HCT116 (cell line): ENCODE measurements around the gene LBR. TPM values are rescaled to one million over a fixed set of nuclear protein-coding genes. Genes with fewer than 3 reads are reported as not detected.

Source experiments
- ATAC-seq: fragments of 200-7000 bp; cut with Tn5 transposase; 2 replicates; pipeline ENCODE4 v1.9.1; 2020; ENCODE audit warnings: mild to moderate bottlenecking, moderate library complexity
- BruUV-seq: library from RNA; stranded (reverse); fragments of 400-500 nt; replicated peaks from 2 replicates; lab custom pipeline; 2021; lab: Mats Ljungman, UMichigan
- CTCF ChIA-PET: fragments of 300-600 bp; sonication (Branson Sonifier 250); formaldehyde crosslinking; loops from one replicate; lab custom pipeline; 2021; ENCODE audit warnings: antibody characterized with exemption; lab: Charles Lee
- POLR2A ChIA-PET: fragments of 300-600, 350-600 bp; sonication (Branson Sonifier 250); formaldehyde crosslinking; loops from one replicate; lab custom pipeline; 2021; ENCODE audit warnings: antibody characterized with exemption; lab: Charles Lee
- RAD21 ChIA-PET, 2 experiments: fragments of 300-600 bp; sonication (Branson Sonifier 250); formaldehyde crosslinking; loops; one replicate each; lab custom pipeline; 2023; ENCODE audit warnings: low total read pairs in 2 of 2; ENCODE audit not compliant: uncharacterized antibody in 2 of 2, unreplicated experiment in 2 of 2, low non-redundant PET in 1 of 2; lab: Charles Lee
- DNase-seq: peaks from one replicate; pipeline ENCODE4 v3.0.0-alpha.2; 2010; ENCODE audit warnings: low read depth, low spot score
- H2AFZ ChIP-seq: fragments of 200-600 bp; shearing (Covaris generic), sonication (generic); 2 replicates; pipeline ENCODE4 v1.6.1; 2017; ENCODE audit warnings: low read depth, mixed run types, mixed read lengths, antibody characterized with exemption, low read length; ENCODE audit not compliant: poor library complexity, severe bottlenecking
- H3K27ac ChIP-seq: 2 replicates; pipeline ENCODE4 v1.5.1; 2012; ENCODE audit warnings: low read depth, low read length
- H3K27me3 ChIP-seq: fragments of 200-600 bp; sonication (generic); 2 replicates; pipeline ENCODE4 v1.6.1; 2016; ENCODE audit warnings: mixed run types, low read length, mixed read lengths; ENCODE audit not compliant: insufficient read depth
- H3K36me3 ChIP-seq, 2 experiments: fragments of 200-500 bp in 1 of 2; fragments of 200-600 bp in 1 of 2; sonication (Bioruptor generic) in 1 of 2; sonication (generic) in 1 of 2; 2 replicates each; pipeline versions ENCODE4 v1.5.1 to v1.6.1; 2014 to 2016; ENCODE audit warnings: low read length in 2 of 2, inconsistent platforms in 1 of 2, mixed read lengths in 1 of 2, mixed run types in 1 of 2; ENCODE audit not compliant: insufficient read depth in 2 of 2, control insufficient read depth in 1 of 2
- H3K4me1 ChIP-seq, 2 experiments: fragments of 200-600 bp in 1 of 2; sonication (generic) in 1 of 2; 2 replicates each; pipeline versions ENCODE4 v1.5.1 to v1.6.1; 2012 to 2017; ENCODE audit warnings: low read length in 2 of 2, inconsistent platforms in 1 of 2, mild to moderate bottlenecking in 1 of 2, mixed read lengths in 1 of 2, mixed run types in 1 of 2, moderate library complexity in 1 of 2; ENCODE audit not compliant: insufficient read depth in 2 of 2, control insufficient read depth in 1 of 2
- H3K4me2 ChIP-seq: fragments of 200-600 bp; sonication (generic); 2 replicates; pipeline ENCODE4 v1.6.1; 2017; ENCODE audit warnings: mixed run types, low read length, mixed read lengths
- H3K4me3 ChIP-seq, 2 experiments: fragments of 200-600 bp in 1 of 2; sonication (generic) in 1 of 2; replicated peaks in 1 of 2; 2 replicates each; pipeline ENCODE4 v1.5.1; 2011 to 2016; ENCODE audit warnings: low read length in 2 of 2, control low read depth in 1 of 2, low read depth in 1 of 2, mild to moderate bottlenecking in 1 of 2, mixed read lengths in 1 of 2, mixed run types in 1 of 2
- H3K79me2 ChIP-seq: fragments of 200-600 bp; sonication (generic); 2 replicates; pipeline ENCODE4 v1.6.1; 2017; ENCODE audit warnings: mild to moderate bottlenecking, mixed run types, low read length, moderate library complexity, mixed read lengths; ENCODE audit not compliant: insufficient read depth
- H3K9ac ChIP-seq: fragments of 200-600 bp; sonication (generic); 2 replicates; pipeline ENCODE4 v1.6.1; 2016; ENCODE audit warnings: low read length, mixed read lengths
- H3K9me2 ChIP-seq: fragments of 200-600 bp; sonication (generic), shearing (Covaris generic); 2 replicates; pipeline ENCODE4 v1.6.1; 2017; ENCODE audit warnings: mixed run types, mild to moderate bottlenecking, moderate library complexity; ENCODE audit not compliant: insufficient read depth
- H3K9me3 ChIP-seq, 2 experiments: fragments of 200-500 bp in 1 of 2; fragments of 200-600 bp in 1 of 2; sonication (Bioruptor generic) in 1 of 2; sonication (generic) in 1 of 2; 2 replicates each; pipeline ENCODE4 v1.6.1; 2014 to 2017; ENCODE audit warnings: low read length in 2 of 2, mixed read lengths in 2 of 2, inconsistent platforms in 1 of 2, low read depth in 1 of 2, mild to moderate bottlenecking in 1 of 2, mixed run types in 1 of 2, moderate library complexity in 1 of 2; ENCODE audit not compliant: control insufficient read depth in 1 of 2, insufficient read depth in 1 of 2
- H4K20me1 ChIP-seq: fragments of 200-600 bp; sonication (generic), shearing (Covaris generic); 2 replicates; pipeline ENCODE4 v1.6.1; 2017; ENCODE audit warnings: mixed run types, mild to moderate bottlenecking, moderate library complexity; ENCODE audit not compliant: insufficient read depth
- CEBPB ChIP-seq: IDR thresholded peaks from 2 replicates; pipeline ENCODE4 v1.6.1; 2012; ENCODE audit warnings: low read depth
- EGR1 ChIP-seq: IDR thresholded peaks from 2 replicates; pipeline ENCODE4 v1.6.1; 2012; ENCODE audit warnings: low read depth
- EZH2phosphoT487 ChIP-seq: fragments of 200-600 bp; IDR thresholded peaks from 2 replicates; pipeline ENCODE4 v1.6.1; 2018; ENCODE audit warnings: antibody characterized with exemption, borderline replicate concordance
- FOSL1 ChIP-seq: IDR thresholded peaks from 2 replicates; pipeline ENCODE4 v1.6.1; 2012; ENCODE audit warnings: low read depth
- JUND ChIP-seq: IDR thresholded peaks from 2 replicates; pipeline ENCODE4 v1.6.1; 2012
- POLR2A ChIP-seq: IDR thresholded peaks from 2 replicates; pipeline ENCODE4 v1.7.0; 2011; ENCODE audit warnings: borderline replicate concordance; ENCODE audit not compliant: insufficient read depth, insufficient read length; ENCODE audit errors: extremely low read depth
- RAD21 ChIP-seq: IDR thresholded peaks from 2 replicates; pipeline ENCODE4 v1.6.1; 2012; ENCODE audit warnings: low read depth, mild to moderate bottlenecking
- SIN3A ChIP-seq: IDR thresholded peaks from 2 replicates; pipeline ENCODE4 v1.6.1; 2012; ENCODE audit warnings: low read depth
- SRF ChIP-seq: IDR thresholded peaks from 2 replicates; pipeline ENCODE4 v1.6.1; 2012; ENCODE audit warnings: low read depth
- ZNF274 ChIP-seq: fragments of 200-500 bp; sonication (Bioruptor generic); IDR thresholded peaks from 2 replicates; pipeline ENCODE4 v1.6.1; 2014; ENCODE audit warnings: mild to moderate bottlenecking, low read depth, low read length, inconsistent platforms
- intact Hi-C: fragments of 100-400 bp; cut with micrococcal nuclease; formaldehyde crosslinking; loops from 2 replicates; pipeline ENCODE4 v1.10.0; 2022
- total RNA-seq: library from RNA; stranded (reverse); gene quantifications from one replicate; pipeline ENCODE4 v1.2.1, GENCODE V29; 2021; ENCODE audit not compliant: unreplicated experiment
- TF ChIP-seq, protein P1 (sequence below): IDR thresholded peaks from 2 replicates; pipeline ENCODE4 v1.6.1; 2011; ENCODE audit warnings: mild to moderate bottlenecking, low read length, moderate library complexity; ENCODE audit not compliant: insufficient replicate concordance; ENCODE audit errors: extremely low read depth
- TF ChIP-seq, protein P2 (sequence below): IDR thresholded peaks from 2 replicates; pipeline ENCODE4 v1.6.1; 2012
- TF ChIP-seq, protein P3 (sequence below), 3 experiments: fragments of 200-600 bp in 1 of 3; sonication (generic) in 1 of 3; IDR thresholded peaks in 2 of 3; conservative IDR thresholded peaks in 1 of 3; 2 replicates each; pipeline ENCODE4 v1.5.1; 2012 to 2017; ENCODE audit warnings: low read depth in 2 of 3, low read length in 2 of 3, antibody characterized with exemption in 1 of 3, borderline replicate concordance in 1 of 3, control low read depth in 1 of 3, mild to moderate bottlenecking in 1 of 3, mixed read lengths in 1 of 3, mixed run types in 1 of 3, moderate library complexity in 1 of 3; ENCODE audit not compliant: insufficient read depth in 1 of 3
- TF ChIP-seq, protein P4 (sequence below): IDR thresholded peaks from 2 replicates; pipeline ENCODE4 v1.6.1; 2012

The LBR gene
- total RNA-seq, 1 experiment from 2014 or later = 97.4 TPM

DNA sequence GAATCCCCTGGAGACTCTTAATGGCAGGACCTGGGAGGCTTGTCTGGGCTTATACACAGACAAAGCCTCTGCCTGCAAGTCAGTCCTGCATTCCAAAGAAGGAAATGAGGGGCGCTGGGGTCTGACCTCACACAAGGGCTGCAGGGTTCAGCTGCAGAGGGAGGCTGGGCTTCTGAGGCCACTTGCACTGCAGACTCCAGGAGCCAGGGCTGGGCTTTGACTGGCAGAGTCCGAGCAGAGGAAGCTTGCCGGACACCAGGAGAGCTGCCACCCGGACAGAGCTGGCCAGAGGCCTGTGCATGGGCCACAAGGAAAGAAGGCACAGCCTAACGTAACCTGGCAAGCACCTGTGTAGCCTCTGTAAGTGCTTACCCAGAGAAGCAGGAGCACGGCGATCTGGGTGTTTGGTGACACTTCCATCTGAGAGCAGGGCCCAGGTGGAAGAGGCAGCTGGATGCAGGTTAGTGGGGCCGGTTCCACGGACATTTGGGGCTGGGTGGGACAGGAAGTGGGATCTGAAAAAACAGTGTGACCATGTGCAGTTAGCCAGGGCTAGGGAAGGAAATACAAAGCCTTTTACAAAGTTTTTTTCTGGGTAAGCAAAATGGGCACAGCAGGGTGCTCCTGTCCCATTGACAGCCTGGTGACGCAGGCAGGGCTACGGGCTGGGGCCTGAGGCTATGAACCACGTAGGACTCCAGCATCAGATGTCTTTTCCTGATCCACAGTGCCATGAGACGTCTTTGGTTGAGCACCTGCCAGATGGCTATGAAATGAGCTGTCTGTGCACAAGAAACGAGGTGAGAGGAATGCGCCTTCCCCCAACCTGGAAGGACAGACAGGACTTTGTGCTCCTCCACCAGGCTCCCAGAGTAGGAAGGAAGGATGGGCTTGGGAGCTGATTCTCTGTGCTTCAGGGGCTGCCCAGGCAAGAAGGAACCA, 37.3 kb upstream of the LBR start (continued):
- TF ChIP-seq, protein P1, sequence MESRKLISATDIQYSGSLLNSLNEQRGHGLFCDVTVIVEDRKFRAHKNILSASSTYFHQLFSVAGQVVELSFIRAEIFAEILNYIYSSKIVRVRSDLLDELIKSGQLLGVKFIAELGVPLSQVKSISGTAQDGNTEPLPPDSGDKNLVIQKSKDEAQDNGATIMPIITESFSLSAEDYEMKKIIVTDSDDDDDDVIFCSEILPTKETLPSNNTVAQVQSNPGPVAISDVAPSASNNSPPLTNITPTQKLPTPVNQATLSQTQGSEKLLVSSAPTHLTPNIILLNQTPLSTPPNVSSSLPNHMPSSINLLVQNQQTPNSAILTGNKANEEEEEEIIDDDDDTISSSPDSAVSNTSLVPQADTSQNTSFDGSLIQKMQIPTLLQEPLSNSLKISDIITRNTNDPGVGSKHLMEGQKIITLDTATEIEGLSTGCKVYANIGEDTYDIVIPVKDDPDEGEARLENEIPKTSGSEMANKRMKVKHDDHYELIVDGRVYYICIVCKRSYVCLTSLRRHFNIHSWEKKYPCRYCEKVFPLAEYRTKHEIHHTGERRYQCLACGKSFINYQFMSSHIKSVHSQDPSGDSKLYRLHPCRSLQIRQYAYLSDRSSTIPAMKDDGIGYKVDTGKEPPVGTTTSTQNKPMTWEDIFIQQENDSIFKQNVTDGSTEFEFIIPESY = no peak
- no peak for TF ChIP-seq POLR2A

DNA sequence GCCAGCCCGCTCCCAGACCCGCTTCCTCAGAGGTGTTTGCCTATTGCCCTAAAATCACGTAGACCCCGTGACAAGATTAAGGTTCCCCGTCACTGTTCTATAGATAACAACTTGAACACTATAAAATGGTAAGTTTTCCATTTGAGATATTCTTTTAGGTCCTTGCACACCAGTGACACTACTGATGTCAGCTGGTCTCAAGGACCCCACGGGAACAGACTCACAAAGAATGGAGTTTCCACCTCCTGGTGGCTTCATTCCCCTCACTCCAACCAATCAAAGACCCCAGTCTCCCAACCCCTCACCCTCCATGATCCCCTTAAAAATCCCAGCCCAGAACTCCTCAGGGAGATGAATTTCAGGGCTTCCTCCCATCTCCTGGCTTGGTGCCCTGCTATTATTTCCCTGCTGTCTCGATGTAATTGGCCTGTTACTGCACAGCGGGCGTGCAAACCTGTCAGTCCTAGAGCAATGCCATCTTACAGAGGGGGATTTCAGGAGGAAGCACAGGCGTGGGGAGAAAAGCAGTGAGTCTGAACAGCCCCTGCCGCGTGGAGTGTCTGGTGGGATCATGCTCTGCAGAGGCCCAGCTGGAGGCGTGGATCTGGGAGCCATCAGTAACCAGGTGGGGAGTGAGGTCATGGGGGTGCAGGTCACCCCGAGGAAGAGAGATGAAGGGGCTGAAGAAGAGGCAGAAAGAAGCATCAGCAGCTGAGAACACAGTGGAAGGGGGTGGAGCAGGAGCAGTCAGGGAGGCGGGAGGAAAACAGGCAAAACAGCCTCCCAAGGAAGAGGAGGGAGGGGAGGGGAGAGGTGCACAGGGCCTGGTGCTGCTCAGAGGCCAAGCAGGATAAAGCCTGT, 35.1 kb upstream of the LBR start:
- intact Hi-C loops = no loop called here
- CTCF ChIA-PET = interaction anchor here (0.8 kb wide), 1 partner anchor 12 kb away, joined by 3 read pairs; no protein-coding TSS in a partner anchor
- H3K9ac ChIP-seq = no peak overlapping the region; the same call in 1 of the 2 replicates

More for the DNA sequence above, 35.1 kb upstream of the LBR start:
- BruUV-seq = no TSS peak
- H3K27ac ChIP-seq = no peak overlapping the region
- H3K36me3 ChIP-seq = no peaks in the 10 kb centered on the region
- peak; percentile 46 for ATAC-seq
- peaks cover 8 to 42% of the 10 kb centered on the region in 2 experiments; a peak in 3 of 4 replicates for H3K4me1 ChIP-seq
- POLR2A ChIA-PET = no interaction called here
- peak overlapping the region; percentile 55 for H3K4me2 ChIP-seq
- H4K20me1 ChIP-seq = no peaks in the 10 kb centered on the region
- H3K4me3 ChIP-seq = no peak overlapping the region
- H3K79me2 ChIP-seq = no peaks in the 10 kb centered on the region
- TF ChIP-seq, protein P2, sequence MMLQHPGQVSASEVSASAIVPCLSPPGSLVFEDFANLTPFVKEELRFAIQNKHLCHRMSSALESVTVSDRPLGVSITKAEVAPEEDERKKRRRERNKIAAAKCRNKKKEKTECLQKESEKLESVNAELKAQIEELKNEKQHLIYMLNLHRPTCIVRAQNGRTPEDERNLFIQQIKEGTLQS = no peak
- TF ChIP-seq EZH2phosphoT487 (no peak), POLR2A (no peak), SIN3A (no peak), SRF (no peak), EGR1 (no peak), CEBPB (no peak), ZNF274 (no peak), RAD21 (no peak), FOSL1 (no peak), JUND (no peak)
- TF ChIP-seq, protein P3, sequence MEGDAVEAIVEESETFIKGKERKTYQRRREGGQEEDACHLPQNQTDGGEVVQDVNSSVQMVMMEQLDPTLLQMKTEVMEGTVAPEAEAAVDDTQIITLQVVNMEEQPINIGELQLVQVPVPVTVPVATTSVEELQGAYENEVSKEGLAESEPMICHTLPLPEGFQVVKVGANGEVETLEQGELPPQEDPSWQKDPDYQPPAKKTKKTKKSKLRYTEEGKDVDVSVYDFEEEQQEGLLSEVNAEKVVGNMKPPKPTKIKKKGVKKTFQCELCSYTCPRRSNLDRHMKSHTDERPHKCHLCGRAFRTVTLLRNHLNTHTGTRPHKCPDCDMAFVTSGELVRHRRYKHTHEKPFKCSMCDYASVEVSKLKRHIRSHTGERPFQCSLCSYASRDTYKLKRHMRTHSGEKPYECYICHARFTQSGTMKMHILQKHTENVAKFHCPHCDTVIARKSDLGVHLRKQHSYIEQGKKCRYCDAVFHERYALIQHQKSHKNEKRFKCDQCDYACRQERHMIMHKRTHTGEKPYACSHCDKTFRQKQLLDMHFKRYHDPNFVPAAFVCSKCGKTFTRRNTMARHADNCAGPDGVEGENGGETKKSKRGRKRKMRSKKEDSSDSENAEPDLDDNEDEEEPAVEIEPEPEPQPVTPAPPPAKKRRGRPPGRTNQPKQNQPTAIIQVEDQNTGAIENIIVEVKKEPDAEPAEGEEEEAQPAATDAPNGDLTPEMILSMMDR (IDR thresholded peaks at IDR 0.05 in 2 of 3, conservative IDR thresholded peaks at IDR 0.05 in 1 of 3; ENCODE audit: borderline replicate concordance in 1 of 3, insufficient read depth in 1 of 3, low read depth in 2 of 3, low read length in 2 of 3) = no peak
- TF ChIP-seq, protein P4, sequence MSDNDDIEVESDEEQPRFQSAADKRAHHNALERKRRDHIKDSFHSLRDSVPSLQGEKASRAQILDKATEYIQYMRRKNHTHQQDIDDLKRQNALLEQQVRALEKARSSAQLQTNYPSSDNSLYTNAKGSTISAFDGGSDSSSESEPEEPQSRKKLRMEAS = no peak
- TF ChIP-seq, protein P1 = no peak
- TF ChIP-seq, all 23 proteins: peak for 0
- RAD21 ChIA-PET = no interaction called here
- Histone ChIP-seq H3K27me3 (no peaks in the 10 kb centered on the region), H3K9me3 (no peaks in the 10 kb centered on the region), H3K9me2 (no peaks in the 10 kb centered on the region), H2AFZ (no peak overlapping the region)
- DNase-seq = no peak
